ENCODE data around the gene VAV2. TPM values are rescaled to one million over a fixed set of nuclear protein-coding genes. Genes with fewer than 3 reads are reported as not detected.

Gene VAV2
- total and polyA plus RNA-seq, 2 experiments from 2014 or later, result 8.1 to 28.9 TPM

- Histone ChIP-seq H4K20me1 (replicated peaks; ENCODE audit: insufficient read depth) (peaks cover 20% of the 10 kb centered on the region), H3K4me2 (peak overlapping the region; percentile 57; the same call in 1 of the 2 replicates), H3K4me3 (no peak overlapping the region), H3K4me1 (ENCODE audit: insufficient read depth) (peaks cover 40% of the 10 kb centered on the region), H3K27me3 (ENCODE audit: insufficient read depth) (no peaks in the 10 kb centered on the region), H3K36me3 (ENCODE audit: insufficient read depth) (no peaks in the 10 kb centered on the region), H3K27ac (ENCODE audit: low read depth) (no peak overlapping the region), H3F3A (replicated peaks; ENCODE audit: low read depth) (peaks cover 10% of the 10 kb centered on the region; the same call in 1 of the 2 replicates), H3K9me2 (ENCODE audit: insufficient read depth) (no peaks in the 10 kb centered on the region), H2AFZ (no peak overlapping the region), H3K79me2 (replicated peaks; ENCODE audit: insufficient read depth) (peaks cover 73% of the 10 kb centered on the region)
- no peaks in the 10 kb centered on the region for H3K9me3 Mint-ChIP-seq
- ATAC-seq (no peak), DNase-seq (ENCODE audit: low spot score) (no peak)
- no peak overlapping the region for H3K4me3 Mint-ChIP-seq
- peaks cover 18% of the 10 kb centered on the region for H3K27me3 Mint-ChIP-seq (ENCODE audit: insufficient read depth, low read depth, poor library complexity)
- TF ChIP-seq REST (IDR thresholded peaks at IDR 0.05; ENCODE audit: unreplicated experiment) (no peak), ZNF114 (CRISPR knock-in tag; IDR thresholded peaks at IDR 0.05) (no peak), NANOG (IDR thresholded peaks at IDR 0.05; ENCODE audit: borderline replicate concordance) (no peak), ZNF331 (CRISPR knock-in tag; IDR thresholded peaks at IDR 0.05; ENCODE audit: low read depth) (no peak), POLR2AphosphoS5 (IDR thresholded peaks at IDR 0.05; ENCODE audit: low read depth) (no peak)
- TF ChIP-seq, protein P1, sequence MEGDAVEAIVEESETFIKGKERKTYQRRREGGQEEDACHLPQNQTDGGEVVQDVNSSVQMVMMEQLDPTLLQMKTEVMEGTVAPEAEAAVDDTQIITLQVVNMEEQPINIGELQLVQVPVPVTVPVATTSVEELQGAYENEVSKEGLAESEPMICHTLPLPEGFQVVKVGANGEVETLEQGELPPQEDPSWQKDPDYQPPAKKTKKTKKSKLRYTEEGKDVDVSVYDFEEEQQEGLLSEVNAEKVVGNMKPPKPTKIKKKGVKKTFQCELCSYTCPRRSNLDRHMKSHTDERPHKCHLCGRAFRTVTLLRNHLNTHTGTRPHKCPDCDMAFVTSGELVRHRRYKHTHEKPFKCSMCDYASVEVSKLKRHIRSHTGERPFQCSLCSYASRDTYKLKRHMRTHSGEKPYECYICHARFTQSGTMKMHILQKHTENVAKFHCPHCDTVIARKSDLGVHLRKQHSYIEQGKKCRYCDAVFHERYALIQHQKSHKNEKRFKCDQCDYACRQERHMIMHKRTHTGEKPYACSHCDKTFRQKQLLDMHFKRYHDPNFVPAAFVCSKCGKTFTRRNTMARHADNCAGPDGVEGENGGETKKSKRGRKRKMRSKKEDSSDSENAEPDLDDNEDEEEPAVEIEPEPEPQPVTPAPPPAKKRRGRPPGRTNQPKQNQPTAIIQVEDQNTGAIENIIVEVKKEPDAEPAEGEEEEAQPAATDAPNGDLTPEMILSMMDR (conservative IDR thresholded peaks at IDR 0.05; ENCODE audit: low read depth in 2 of 2), result no peak
- TF ChIP-seq, protein P2, sequence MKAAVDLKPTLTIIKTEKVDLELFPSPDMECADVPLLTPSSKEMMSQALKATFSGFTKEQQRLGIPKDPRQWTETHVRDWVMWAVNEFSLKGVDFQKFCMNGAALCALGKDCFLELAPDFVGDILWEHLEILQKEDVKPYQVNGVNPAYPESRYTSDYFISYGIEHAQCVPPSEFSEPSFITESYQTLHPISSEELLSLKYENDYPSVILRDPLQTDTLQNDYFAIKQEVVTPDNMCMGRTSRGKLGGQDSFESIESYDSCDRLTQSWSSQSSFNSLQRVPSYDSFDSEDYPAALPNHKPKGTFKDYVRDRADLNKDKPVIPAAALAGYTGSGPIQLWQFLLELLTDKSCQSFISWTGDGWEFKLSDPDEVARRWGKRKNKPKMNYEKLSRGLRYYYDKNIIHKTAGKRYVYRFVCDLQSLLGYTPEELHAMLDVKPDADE (IDR thresholded peaks at IDR 0.05), result no peak
- peaks cover 61% of the 10 kb centered on the region for H3K4me1 Mint-ChIP-seq
- 0 out of 2 replicates have a peak overlapping the region, but pooled peaks have one; percentile 40 for H3K27ac Mint-ChIP-seq
- H3K36me3 Mint-ChIP-seq (ENCODE audit: low read depth), result no peaks in the 10 kb centered on the region
Measured at GRCh38 chr9:133959171-133959570, 33.0 kb downstream of the VAV2 start.

- H3K4me3 Mint-ChIP-seq, result peak overlapping the region; percentile 16; the same call in 1 of the 3 replicates
- peaks cover 22% of the 10 kb centered on the region for H3K27me3 Mint-ChIP-seq (ENCODE audit: insufficient read depth, low read depth, poor library complexity)
- ATAC-seq (no peak), DNase-seq (ENCODE audit: low spot score) (no peak)
- no peaks in the 10 kb centered on the region for H3K9me2 ChIP-seq (ENCODE audit: insufficient read depth)
- no peak overlapping the region; the same call in 1 of the 2 replicates for H3K27ac Mint-ChIP-seq
- H2AFZ ChIP-seq, result no peak overlapping the region
- H3K4me1 ChIP-seq (ENCODE audit: insufficient read depth), result peaks cover 40% of the 10 kb centered on the region
- H3K27ac ChIP-seq (ENCODE audit: low read depth), result peak overlapping the region; percentile 80; the same call in 1 of the 2 replicates
- peaks cover 20% of the 10 kb centered on the region for H4K20me1 ChIP-seq (replicated peaks; ENCODE audit: insufficient read depth)
- H3K27me3 ChIP-seq (ENCODE audit: insufficient read depth), result no peaks in the 10 kb centered on the region
- H3F3A ChIP-seq (replicated peaks; ENCODE audit: low read depth), result peaks cover 10% of the 10 kb centered on the region; the same call in 1 of the 2 replicates
- H3K4me1 Mint-ChIP-seq, result peaks cover 65% of the 10 kb centered on the region
- H3K9me3 Mint-ChIP-seq, result no peaks in the 10 kb centered on the region
- peak overlapping the region; percentile 57; the same call in 1 of the 2 replicates for H3K4me2 ChIP-seq
- H3K36me3 Mint-ChIP-seq (ENCODE audit: low read depth), result no peaks in the 10 kb centered on the region
- peaks cover 73% of the 10 kb centered on the region for H3K79me2 ChIP-seq (replicated peaks; ENCODE audit: insufficient read depth)
- H3K4me3 ChIP-seq, result no peak overlapping the region
- H3K36me3 ChIP-seq (ENCODE audit: insufficient read depth), result no peaks in the 10 kb centered on the region
- TF ChIP-seq STAT1 (IDR thresholded peaks at IDR 0.05; ENCODE audit: unreplicated experiment) (no peak), NANOG (IDR thresholded peaks at IDR 0.05; ENCODE audit: borderline replicate concordance) (no peak), JUNB (IDR thresholded peaks at IDR 0.05; ENCODE audit: unreplicated experiment) (no peak), ZNF331 (CRISPR knock-in tag; IDR thresholded peaks at IDR 0.05; ENCODE audit: low read depth) (no peak), REST (IDR thresholded peaks at IDR 0.05; ENCODE audit: unreplicated experiment) (no peak)
- TF ChIP-seq, protein P2 (IDR thresholded peaks at IDR 0.05), result no peak
- TF ChIP-seq, protein P1 (conservative IDR thresholded peaks at IDR 0.05; ENCODE audit: low read depth in 2 of 2), result no peak
Measured at GRCh38 chr9:133958756-133959155, 33.4 kb downstream of the VAV2 start.

Measured in GM23338 (cell line).